SW 1271 (cell line): ENCODE data around the gene SCFD2.

Experiments used
- DNase-seq, 2 experiments: peaks; one replicate each; lab custom pipeline; 2025; lab: John Stamatoyannopoulos, UW

SCFD2 gene

DNA sequence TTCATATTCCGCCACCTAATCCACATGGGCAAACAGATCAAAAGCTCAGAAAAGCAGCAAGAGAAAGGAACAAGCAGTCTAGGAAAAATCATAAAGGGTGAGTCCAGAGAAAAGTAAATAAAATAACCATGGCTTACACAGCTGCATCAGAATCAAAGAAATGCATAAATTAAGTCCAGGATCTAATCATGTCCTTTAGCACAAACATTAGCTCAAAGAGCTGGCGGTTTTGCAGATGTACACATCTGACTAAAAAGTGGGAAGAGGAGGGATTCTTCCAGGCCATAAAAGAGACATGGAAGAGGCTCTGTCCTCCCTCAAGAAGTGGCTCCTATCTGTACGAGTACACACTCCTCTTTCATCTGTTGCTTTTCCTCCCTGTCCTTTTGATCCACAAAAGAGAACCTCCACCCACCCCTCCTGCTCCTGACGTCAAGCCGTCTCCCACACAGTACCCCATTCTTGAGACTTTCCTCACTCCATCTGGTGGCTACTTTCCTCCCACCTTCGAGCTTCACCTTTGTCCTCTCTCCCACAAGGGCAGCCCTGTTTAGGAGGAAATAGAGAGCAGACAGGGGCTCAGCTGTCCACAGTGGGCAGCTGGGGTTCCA is 411.2 kb downstream of the SCFD2 start:
- no peak for DNase-seq

DNA sequence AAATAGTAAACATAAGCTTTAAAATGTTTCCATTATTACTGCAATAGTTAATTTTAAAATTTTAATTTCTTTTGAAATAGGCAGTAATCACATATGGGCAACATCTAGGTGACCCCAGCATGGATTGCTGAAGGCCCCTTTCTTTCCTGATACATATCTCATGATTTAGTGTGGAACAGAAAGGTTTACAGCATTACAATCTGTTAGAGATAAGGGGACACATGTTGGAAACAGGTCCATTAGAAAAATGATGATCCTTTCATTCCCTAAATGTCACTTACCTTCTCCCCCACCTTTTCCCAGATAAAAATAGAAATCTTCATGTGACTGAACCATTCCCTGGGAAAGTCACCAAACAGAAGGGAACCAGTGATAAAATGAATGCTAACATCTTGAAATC is 413.3 kb downstream of the SCFD2 start:
- no peak for DNase-seq

- DNase-seq: no peak
Observed at GRCh38 chr4:52951016-52951415, 414.8 kb downstream of the SCFD2 start.

DNA sequence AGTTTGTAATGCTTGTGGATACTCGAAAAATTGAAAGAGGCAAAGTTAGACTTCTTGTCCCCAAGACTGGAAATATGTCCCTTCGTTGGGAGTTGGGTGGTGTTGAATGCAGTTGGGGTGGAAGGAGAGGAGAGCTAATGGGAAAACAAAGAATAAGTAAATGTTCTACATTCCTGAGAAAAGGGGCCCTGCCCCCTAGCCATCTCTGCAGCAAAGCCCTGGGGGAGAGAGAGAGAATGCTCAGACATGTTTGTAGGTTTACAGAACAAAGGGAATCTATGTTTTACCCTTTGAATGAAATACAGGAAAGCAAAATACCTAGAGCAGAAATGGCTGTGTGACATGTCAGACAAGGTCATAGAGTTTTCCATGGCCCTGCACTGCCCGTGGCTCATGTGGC is 415.6 kb downstream of the SCFD2 start:
- no peak for DNase-seq

DNA sequence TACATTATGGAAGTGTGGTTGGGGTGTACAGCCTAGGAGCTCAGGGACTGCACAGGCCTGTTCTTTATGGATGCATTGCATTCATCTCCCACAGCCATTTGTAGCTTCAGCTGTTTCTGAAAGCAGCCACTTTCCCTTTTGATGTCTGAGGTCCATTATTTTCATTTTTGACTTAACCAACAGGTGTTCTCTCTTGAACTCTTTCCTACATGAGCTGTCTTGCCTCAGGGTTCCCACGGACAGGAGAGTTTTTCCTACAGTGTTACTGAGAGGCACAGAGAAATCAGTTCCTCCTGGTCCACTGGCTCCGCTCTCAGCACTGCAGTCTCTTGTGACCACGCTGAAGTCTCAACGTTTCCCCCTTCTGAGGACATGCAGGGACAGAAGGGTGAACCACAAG is 416.5 kb downstream of the SCFD2 start:
- DNase-seq: no peak

DNA sequence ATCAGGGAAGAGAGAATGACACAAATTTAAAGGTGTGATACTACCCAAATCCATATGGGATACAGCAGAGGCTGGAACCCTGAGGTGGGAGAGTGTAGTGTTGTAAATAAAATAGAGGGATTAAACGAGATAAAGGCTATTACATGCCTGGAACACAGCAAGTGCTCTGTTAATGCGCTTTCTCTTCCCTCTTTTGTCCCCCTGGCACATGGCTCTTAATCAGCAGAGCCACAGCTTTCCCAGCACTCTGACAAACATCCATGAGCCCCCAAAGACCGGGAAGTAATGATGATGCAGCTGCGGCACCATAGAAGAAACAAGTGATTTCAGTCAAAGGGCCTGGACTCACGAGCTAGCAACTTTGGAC is 417.8 kb downstream of the SCFD2 start:
- no peak for DNase-seq

DNA sequence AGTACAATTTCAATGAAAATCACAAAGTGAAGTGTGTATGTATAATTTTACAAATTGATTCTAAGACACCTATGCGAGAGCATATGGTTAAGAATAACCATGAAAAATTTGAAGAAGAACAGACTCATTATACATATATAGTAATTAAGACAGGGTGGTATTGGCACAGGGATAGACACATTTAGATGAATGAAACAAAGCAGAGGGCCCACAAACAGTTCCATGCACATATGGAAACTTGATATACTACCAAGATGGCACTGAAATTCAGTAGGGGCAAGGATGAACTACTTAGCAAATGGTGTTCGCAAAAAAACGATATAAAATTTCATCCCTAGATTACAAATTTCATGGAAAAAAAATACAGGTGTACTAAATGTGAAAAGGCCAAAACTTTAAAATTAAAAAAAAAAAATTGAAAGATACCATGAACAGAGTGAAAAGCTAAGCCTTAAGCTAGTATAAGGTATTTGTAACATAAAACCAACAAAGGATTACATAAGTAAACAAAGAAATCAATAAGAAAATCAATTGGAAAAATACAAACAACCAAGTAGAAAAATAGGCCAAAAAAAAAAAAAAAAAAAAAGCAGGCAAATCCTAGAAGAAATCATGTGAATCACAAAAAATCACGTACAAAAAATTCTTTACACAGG is 418.3 kb downstream of the SCFD2 start:
- no peak for DNase-seq

DNA sequence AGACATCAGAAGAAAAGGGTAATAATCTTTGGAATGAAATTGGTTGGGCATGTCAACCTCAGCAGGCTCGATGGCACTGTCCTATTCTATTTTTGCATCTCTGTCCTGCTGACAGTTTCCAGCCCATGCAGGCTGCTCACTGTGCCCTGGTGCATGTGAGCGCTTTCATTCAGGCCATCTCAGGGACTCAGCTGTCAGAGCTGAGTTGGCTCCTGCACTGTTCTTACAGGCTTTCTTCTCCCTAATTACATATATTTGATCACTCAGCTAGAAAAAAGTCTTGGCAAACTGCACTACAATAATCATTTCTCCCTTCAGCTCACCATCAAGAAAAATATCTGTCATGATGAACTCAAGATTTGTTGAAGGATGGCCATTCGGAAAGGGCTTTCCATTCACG is 419.0 kb downstream of the SCFD2 start:
- no peak for DNase-seq

DNA sequence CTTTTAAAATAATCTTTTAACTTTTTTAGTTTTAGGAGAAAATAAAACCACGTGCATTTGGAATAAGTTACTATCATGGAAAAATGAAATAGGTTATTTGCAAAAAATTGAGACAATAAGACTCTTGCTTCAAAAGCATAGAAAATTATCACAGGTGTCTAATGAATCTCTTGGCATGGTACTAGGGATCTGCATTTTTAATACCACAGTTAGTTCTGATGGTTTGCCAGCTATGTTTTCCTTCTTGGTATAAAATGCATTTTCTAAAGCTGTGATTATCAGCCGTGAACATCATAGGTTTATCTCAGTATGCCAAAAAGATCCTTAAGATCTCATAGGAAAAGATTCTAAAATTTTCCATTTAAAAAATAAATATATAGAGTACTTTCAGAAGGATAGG is 419.9 kb downstream of the SCFD2 start:
- DNase-seq: no peak

GRCh38 chr4:52945326-52945898 is 420.4 kb downstream of the SCFD2 start:
- no peak for DNase-seq

GRCh38 chr4:52943677-52944076 is 422.2 kb downstream of the SCFD2 start:
- DNase-seq: no peak

DNA sequence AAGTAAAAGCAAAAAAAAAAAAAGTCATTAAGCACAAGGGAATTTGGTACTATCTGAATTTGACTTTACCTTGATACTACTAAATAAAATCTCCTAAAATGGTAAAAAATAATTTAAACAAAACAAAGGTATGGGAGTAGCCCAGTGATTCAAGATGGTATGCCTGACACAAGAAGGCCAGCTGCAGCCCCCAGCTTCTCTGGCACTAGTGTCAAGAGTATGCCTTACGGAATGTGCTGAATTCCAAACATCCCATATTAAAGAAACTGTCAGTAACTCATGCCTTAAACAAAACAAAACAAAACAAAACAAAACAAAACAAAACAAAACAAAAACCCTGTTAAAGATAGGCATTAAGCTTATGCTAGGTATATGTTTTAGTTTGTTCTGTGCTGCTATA is 422.9 kb downstream of the SCFD2 start:
- DNase-seq: no peak

GRCh38 chr4:52941450-52941849 is 424.4 kb downstream of the SCFD2 start:
- no peak for DNase-seq

- no peak for DNase-seq
Observed at GRCh38 chr4:52939739-52940138, 426.1 kb downstream of the SCFD2 start.

DNA sequence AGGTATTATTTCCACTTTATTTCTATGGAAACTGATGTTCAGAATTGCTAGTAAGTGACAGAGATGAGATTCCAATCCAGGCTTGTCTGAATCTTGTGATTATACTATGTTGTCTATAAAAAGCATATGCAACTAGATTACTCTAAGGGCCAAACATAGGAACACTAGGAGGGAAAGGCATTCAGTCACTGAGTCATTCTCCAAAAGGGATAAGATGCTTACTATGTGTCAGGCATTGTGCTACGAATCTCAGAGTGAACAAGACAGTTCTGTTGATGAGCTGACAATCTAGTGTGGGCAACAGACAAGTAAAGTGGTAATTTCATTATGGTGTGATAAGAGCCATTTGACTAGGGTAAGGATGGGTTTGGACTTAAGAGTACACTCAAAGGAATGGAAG is 426.5 kb downstream of the SCFD2 start:
- no peak for DNase-seq

GRCh38 chr4:52937829-52938228 is 428.0 kb downstream of the SCFD2 start:
- DNase-seq: no peak

DNA sequence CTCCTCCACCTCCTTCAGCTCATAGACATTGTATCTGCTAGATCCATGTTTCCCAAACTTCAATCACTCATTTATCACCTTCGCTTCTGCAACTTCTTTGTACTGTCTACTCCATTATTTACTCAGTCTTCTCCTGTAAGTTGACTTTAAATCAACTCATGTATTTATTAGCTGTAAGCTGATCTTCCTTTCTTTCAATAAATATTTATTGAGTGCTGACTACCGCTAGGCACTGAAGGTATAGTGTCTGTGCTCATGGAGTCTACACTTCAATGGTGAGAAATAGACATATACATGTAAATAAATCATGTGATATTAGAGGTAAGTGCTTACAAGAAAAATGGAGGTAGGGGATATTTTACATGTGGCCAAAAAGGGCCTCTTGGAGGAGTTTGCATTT is 429.1 kb downstream of the SCFD2 start:
- DNase-seq: no peak

GRCh38 chr4:52935317-52935716 is 430.5 kb downstream of the SCFD2 start:
- no peak for DNase-seq

GRCh38 chr4:52933738-52934137 is 432.1 kb downstream of the SCFD2 start:
- DNase-seq: no peak

DNA sequence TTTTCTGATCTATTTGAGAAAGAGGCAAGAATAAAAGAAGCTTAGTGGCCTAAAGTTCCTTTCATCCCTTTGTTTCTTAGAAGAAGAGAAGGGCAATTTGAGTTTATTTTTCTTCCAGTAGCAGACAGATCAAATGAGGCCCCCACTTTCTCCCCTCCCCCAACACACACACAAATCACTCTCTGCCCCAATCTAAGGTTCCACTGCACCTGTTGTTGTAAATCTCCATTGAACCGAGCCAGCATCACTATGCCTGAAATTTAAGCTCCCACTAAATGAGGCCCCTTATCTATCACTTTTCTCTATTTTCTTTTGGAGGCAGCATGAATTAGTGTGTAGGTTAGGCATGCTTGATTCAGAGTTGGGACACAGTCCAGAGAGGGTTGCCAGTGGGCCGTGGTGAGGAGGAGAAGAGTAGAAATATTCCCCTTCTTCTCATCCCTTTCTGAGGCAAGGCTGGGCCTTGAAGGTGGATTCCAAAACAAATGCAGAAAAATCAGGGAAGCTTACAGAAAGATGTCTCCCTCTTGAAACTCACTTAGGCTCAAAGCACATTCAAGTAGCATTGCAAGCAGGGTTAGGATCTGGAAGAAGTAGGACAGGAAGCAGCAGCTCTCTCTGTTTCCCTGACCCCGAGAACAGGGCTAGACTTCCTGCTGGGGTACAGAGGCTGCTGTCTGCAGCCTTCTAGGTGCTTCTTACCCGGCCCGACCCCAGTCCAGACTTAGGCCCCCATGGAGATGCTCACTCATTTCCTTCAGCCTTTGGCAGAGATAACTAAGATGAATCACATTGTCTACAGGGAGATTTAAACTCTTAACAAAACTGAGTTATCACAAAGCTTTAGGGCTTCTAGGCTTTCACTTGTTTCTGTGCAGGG is 433.0 kb downstream of the SCFD2 start:
- DNase-seq: no peak

GRCh38 chr4:52931243-52931642 is 434.6 kb downstream of the SCFD2 start:
- DNase-seq: no peak

DNA sequence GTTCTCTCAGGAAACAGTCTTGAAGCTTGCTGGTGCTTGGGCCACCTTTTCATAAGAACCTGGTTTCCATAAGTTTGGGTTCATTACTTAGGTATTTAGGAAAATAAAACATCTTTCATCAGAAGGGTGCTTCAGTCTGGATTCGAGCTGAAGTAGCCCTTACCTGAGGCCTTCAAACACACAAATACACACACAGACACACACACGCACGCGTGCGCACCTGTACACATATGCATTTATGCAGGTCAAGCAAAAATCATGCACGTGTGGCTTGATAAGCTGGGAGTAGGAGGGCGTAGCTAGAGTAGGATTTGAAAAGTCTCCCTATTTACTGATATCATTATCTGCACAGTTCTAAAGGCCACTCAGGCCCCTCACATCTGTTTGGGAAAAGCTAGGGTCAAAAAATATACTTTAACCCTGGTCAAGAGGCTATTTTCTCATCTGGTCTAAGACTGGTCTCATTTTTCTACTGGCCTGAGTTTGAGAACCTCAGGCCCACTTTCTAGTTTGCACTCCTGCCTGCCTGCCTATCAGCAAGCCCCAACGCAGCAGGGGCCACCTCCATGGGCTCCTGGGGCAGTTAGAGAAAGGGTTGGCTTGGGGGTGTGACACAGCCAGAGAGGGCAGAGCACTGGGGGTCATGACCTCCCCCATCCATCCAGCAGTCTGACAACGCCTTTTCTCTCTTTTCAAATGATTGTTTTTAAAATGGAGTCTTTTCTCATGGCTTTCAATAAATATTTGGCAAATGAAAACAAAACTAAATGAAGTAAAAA is 439.5 kb downstream of the SCFD2 start:
- no peak for DNase-seq
